ENCODE data around the gene DCUN1D1. TPM values are rescaled to one million over a fixed set of nuclear protein-coding genes. Genes with fewer than 3 reads are reported as not detected.

DCUN1D1 gene
- total and polyA plus RNA-seq, 10 of the 15 experiments (the other 5 are each of a cell fraction or from before 2014, with no cell fraction given), result 19.8 to 47.4 (median 30.8) TPM

- Histone ChIP-seq H3K9me3 (replicated peaks; ENCODE audit: control insufficient read depth, insufficient read depth, low read length) (no peaks in the 10 kb centered on the region; the same call in 2 of the 3 replicates), H3K27me3 (replicated peaks in 1 of 2; ENCODE audit: control insufficient read depth in 2 of 2, insufficient read depth in 2 of 2, low read length in 1 of 2) (no peaks in the 10 kb centered on the region), H2AFZ (ENCODE audit: control insufficient read depth, low read depth, low read length) (no peak overlapping the region), H3K9ac (ENCODE audit: control insufficient read depth, insufficient read depth, low read length) (no peak overlapping the region), H3K4me3 (no peak overlapping the region), H4K20me1 (ENCODE audit: control insufficient read depth, insufficient read depth) (no peaks in the 10 kb centered on the region), H3K4me2 (ENCODE audit: control insufficient read depth, insufficient read depth) (no peak overlapping the region), H3K27ac (ENCODE audit: control insufficient read depth, insufficient read depth) (no peak overlapping the region), H3K4me1 (ENCODE audit: control insufficient read depth, insufficient read depth, low read length) (no peaks in the 10 kb centered on the region), H3K36me3 (ENCODE audit: control insufficient read depth in 2 of 2, insufficient read depth in 2 of 2, low read length in 1 of 2) (peaks cover 0 to 2% of the 10 kb centered on the region in 2 experiments; a peak in 3 of 4 replicates), H3K79me2 (ENCODE audit: control insufficient read depth, insufficient read depth, low read length) (no peaks in the 10 kb centered on the region)
- ChIA-PET RAD21 (ENCODE audit: unreplicated experiment) (no interaction called here), POLR2A (interaction anchor here (0.7 kb wide), 1 partner anchor 1127 kb away, joined by 4 read pairs; no protein-coding TSS in a partner anchor), CTCF (interaction anchor here (0.9 kb wide), 1 partner anchor 317 kb away, joined by 3 read pairs; no protein-coding TSS in a partner anchor), SMC1A (ENCODE audit: uncharacterized antibody, unreplicated experiment) (interaction anchor here (1.6 kb wide), 1 partner anchor 10 kb away, joined by 5 read pairs; no protein-coding TSS in a partner anchor)
- ATAC-seq (no peak), DNase-seq (ENCODE audit: low read depth, low spot score) (no peak), FAIRE-seq (no peak)
- intact Hi-C loops (cut with micrococcal nuclease; ENCODE audit: unreplicated experiment) (no loop called here), in situ Hi-C loops (cut with MboI) (no loop called here)
- BruUV-seq (replicated peaks), result no TSS peak
- 83% methylated on average over 3 of the region's 3 CpGs for WGBS (ENCODE audit: insufficient coverage, insufficient replicate concordance, low lambda C conversion rate, missing lambda C conversion rate)
- TF ChIP-seq RBBP5 (conservative IDR thresholded peaks at IDR 0.05), result no peak
- TF ChIP-seq TARDBP (IDR thresholded peaks at IDR 0.05; ENCODE audit: borderline replicate concordance), result no peak
- TF ChIP-seq BCLAF1 (IDR thresholded peaks at IDR 0.05), result no peak
- TF ChIP-seq ZBTB4 (CRISPR knock-in tag; IDR thresholded peaks at IDR 0.05), result no peak
- TF ChIP-seq, protein P1, sequence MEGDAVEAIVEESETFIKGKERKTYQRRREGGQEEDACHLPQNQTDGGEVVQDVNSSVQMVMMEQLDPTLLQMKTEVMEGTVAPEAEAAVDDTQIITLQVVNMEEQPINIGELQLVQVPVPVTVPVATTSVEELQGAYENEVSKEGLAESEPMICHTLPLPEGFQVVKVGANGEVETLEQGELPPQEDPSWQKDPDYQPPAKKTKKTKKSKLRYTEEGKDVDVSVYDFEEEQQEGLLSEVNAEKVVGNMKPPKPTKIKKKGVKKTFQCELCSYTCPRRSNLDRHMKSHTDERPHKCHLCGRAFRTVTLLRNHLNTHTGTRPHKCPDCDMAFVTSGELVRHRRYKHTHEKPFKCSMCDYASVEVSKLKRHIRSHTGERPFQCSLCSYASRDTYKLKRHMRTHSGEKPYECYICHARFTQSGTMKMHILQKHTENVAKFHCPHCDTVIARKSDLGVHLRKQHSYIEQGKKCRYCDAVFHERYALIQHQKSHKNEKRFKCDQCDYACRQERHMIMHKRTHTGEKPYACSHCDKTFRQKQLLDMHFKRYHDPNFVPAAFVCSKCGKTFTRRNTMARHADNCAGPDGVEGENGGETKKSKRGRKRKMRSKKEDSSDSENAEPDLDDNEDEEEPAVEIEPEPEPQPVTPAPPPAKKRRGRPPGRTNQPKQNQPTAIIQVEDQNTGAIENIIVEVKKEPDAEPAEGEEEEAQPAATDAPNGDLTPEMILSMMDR (IDR thresholded peaks at IDR 0.05 in 2 of 3, conservative IDR thresholded peaks at IDR 0.05 in 1 of 3; ENCODE audit: control insufficient read depth in 2 of 3, extremely low read depth in 1 of 3, insufficient read depth in 1 of 3, low read depth in 3 of 3, low read length in 3 of 3), result no peak
- TF ChIP-seq, protein P2, sequence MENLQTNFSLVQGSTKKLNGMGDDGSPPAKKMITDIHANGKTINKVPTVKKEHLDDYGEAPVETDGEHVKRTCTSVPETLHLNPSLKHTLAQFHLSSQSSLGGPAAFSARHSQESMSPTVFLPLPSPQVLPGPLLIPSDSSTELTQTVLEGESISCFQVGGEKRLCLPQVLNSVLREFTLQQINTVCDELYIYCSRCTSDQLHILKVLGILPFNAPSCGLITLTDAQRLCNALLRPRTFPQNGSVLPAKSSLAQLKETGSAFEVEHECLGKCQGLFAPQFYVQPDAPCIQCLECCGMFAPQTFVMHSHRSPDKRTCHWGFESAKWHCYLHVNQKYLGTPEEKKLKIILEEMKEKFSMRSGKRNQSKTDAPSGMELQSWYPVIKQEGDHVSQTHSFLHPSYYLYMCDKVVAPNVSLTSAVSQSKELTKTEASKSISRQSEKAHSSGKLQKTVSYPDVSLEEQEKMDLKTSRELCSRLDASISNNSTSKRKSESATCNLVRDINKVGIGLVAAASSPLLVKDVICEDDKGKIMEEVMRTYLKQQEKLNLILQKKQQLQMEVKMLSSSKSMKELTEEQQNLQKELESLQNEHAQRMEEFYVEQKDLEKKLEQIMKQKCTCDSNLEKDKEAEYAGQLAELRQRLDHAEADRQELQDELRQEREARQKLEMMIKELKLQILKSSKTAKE (IDR thresholded peaks at IDR 0.05; ENCODE audit: low read depth, poor library complexity, severe bottlenecking), result no peak
- no peak for TF ChIP-seq HSF1 (IDR thresholded peaks at IDR 0.05; ENCODE audit: low read depth, low read length)
- TF ChIP-seq ATF3 (IDR thresholded peaks at IDR 0.05; ENCODE audit: borderline replicate concordance, extremely low read depth, low read depth, low read length), result no peak
Observed at GRCh38 chr3:183028416-183028815, 48.1 kb upstream of the DCUN1D1 start.
